ENCODE measurements around the gene PPP1R13B. TPM values are rescaled to one million over a fixed set of nuclear protein-coding genes. Genes with fewer than 3 reads are reported as not detected.

Gene PPP1R13B
- total RNA-seq, 6 experiments from 2014 or later = 9.2 to 22.4 (median 13.9) TPM

GRCh38 chr14:103867020-103867419 is 19.6 kb upstream of the PPP1R13B start:
- no peak for ATAC-seq
- WGBS (ENCODE audit: insufficient coverage, low coverage, low lambda C conversion rate, missing lambda C conversion rate) = 83% methylated on average over 2 of the region's 10 CpGs
- TF ChIP-seq CTCF (IDR thresholded peaks at IDR 0.05) (no peak), POLR2A (IDR thresholded peaks at IDR 0.05) (no peak)
- intact Hi-C loops (cut with DNase I) = no loop called here
- Histone ChIP-seq H3K9me3 (no peaks in the 10 kb centered on the region), H3K4me3 (no peak overlapping the region), H3K4me1 (peaks cover 0 to 6% (median 3%) of the 10 kb centered on the region in 4 donors), H3K36me3 (no peaks in the 10 kb centered on the region), H3K27me3 (no peaks in the 10 kb centered on the region), H3K27ac (no peak overlapping the region)
- DNase-seq = no peak

GRCh38 chr14:103863245-103863644 is 15.9 kb upstream of the PPP1R13B start:
- WGBS (ENCODE audit: insufficient coverage, low coverage, low lambda C conversion rate, missing lambda C conversion rate) = 77% methylated on average over 6 of the region's 6 CpGs

GRCh38 chr14:103862393-103862782 is 15.0 kb upstream of the PPP1R13B start:
- WGBS (ENCODE audit: insufficient coverage, low coverage, low lambda C conversion rate, missing lambda C conversion rate) = 43% methylated on average over 5 of the region's 7 CpGs
- peak overlapping the region in 1 of 3 donors; percentile 55 for H3K27ac ChIP-seq
- TF ChIP-seq CTCF (IDR thresholded peaks at IDR 0.05) = no peak
- peak in 2 of 3 donors; percentile 38 to 81 for DNase-seq
- H3K4me3 ChIP-seq = peak overlapping the region in 2 of 3 donors; percentile 10 to 43
- no peaks in the 10 kb centered on the region for H3K36me3 ChIP-seq
- ATAC-seq = peak; percentile 84 to 94 (median 92)
- no peaks in the 10 kb centered on the region for H3K4me1 ChIP-seq
- H3K9me3 ChIP-seq = no peaks in the 10 kb centered on the region
- no peaks in the 10 kb centered on the region for H3K27me3 ChIP-seq
- intact Hi-C loops (cut with DNase I) = no loop called here

More at GRCh38 chr14:103863245-103863644, 15.9 kb upstream of the PPP1R13B start:
- DNase-seq (no peak), ATAC-seq (no peak)
- H3K27me3 ChIP-seq = no peaks in the 10 kb centered on the region
- intact Hi-C loops (cut with DNase I) = no loop called here
- no peaks in the 10 kb centered on the region for H3K36me3 ChIP-seq
- no peaks in the 10 kb centered on the region for H3K9me3 ChIP-seq
- H3K27ac ChIP-seq = no peak overlapping the region
- TF ChIP-seq CTCF (IDR thresholded peaks at IDR 0.05) = no peak
- no peak for TF ChIP-seq POLR2A (IDR thresholded peaks at IDR 0.05)
- H3K4me1 ChIP-seq = no peaks in the 10 kb centered on the region
- no peak overlapping the region for H3K4me3 ChIP-seq

DNA sequence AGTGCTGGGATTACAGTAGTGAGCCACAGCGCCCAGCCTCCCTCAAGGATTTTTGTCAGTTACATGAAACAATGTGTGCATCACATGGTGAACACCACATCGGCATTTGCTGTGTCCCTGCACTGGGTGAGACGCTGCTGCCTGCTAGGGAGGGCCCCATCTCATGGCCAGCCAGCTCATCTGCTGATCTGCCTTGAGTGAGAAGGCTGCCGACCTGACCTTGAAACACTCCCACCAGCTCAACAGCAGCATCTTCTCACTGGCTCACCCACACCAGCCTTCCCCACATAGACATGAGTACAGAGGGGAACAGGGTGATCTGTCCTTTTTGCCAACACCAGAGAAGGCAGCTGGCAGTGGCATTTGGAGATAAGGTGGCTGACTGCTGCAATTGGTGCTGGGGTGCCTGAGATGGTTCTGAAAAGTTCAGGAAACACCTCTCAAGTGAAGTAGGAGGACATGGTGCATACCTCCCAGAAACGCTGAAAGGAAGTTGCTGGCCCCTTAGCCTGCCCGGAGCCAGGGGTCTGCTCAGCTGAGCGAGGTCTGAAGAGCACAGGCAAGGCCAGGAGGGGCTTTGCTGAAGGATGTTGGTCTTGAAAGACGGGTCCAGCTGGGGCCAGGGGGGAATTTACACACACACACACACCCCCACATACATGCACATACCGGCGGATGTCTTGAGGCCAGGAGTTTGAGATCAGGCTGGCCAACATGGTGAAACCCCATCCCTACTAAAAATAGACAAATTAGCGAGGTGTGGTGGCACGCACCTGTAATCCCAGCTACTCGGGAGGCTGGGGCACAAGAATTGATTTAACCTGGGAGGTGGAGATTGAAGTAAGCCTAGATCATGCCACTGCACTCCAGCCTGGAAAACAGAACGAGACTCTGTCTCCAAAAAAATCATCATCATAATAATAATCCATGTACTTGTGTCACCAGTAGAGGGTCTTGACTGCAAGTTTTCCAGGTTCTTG is 14.3 kb upstream of the PPP1R13B start:
- ATAC-seq = no peak
- Histone ChIP-seq H3K27ac (peak overlapping the region in 1 of 3 donors; percentile 55), H3K9me3 (no peaks in the 10 kb centered on the region), H3K4me1 (no peaks in the 10 kb centered on the region), H3K36me3 (no peaks in the 10 kb centered on the region), H3K27me3 (no peaks in the 10 kb centered on the region), H3K4me3 (peak overlapping the region in 2 of 3 donors; percentile 10 to 43)
- intact Hi-C loops (cut with DNase I) = no loop called here
- WGBS (ENCODE audit: insufficient coverage, low coverage, low lambda C conversion rate, missing lambda C conversion rate) = 72% methylated on average over 7 of the region's 14 CpGs
- TF ChIP-seq CTCF (IDR thresholded peaks at IDR 0.05) (no peak), POLR2A (IDR thresholded peaks at IDR 0.05) (no peak)
- peak in 1 of 3 donors; percentile 31 for DNase-seq
